GM12875 (cell line): ENCODE measurements around the gene MSRB3.
"Not testable (repeated sequence)": the region's sequence is repeated elsewhere in the genome, so short reads cannot be mapped to it uniquely, and the experiment has no call there.

Experiments
- H3K4me3 ChIP-seq: one replicate; pipeline ENCODE4 v1.5.1; 2011; ENCODE audit warnings: low read depth, low read length, control low read depth
- CTCF ChIP-seq: IDR thresholded peaks from 2 replicates; pipeline ENCODE4 v1.5.1; 2011; ENCODE audit warnings: low read depth, mild to moderate bottlenecking, control low read depth, inconsistent platforms, low read length, moderate library complexity, borderline replicate concordance; ENCODE audit not compliant: insufficient read depth

The MSRB3 gene

GRCh38 chr12:65470256-65470655 is 191.8 kb downstream of the MSRB3 start:
- no peak overlapping the region for H3K4me3 ChIP-seq
- no peak for TF ChIP-seq CTCF

DNA sequence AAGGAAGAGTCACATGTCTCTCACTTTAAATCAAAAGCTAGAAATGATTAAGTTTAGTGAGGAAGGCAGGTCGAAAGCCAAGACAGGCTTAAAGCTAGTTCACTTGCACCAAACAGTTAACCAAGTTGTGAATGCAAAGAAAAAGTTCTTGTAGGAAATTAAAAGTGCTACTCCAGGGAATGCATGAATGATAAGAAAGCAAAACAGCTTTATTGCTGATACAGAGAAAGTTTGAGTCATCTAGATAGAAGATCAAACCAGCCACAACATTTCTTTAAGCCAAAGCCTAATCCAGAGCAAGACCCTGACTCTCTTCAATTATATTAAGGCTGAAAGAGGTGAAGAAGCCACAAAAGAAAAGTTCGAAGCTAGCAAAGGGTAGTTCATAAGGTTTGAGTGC is 193.6 kb downstream of the MSRB3 start:
- TF ChIP-seq CTCF: no peak
- H3K4me3 ChIP-seq: no peak overlapping the region

DNA sequence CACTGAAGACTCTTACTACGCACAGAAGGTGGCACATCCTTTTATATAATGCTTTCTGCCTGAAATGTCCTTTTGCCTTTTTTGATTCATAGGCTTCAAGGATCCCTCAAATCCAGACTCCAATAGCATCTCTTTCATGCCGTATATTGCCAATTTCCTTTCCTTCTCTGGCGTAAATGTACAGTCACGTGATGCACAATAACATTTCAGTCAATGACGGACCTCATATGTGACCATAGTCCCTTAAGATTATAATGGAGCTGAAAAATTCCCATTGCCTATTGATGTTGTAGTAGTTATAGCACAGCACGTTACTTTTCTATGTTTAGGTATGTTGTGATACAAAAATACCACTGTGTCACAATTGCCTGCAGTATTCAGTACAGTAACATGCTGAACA is 196.3 kb downstream of the MSRB3 start:
- no peak overlapping the region for H3K4me3 ChIP-seq
- no peak for TF ChIP-seq CTCF

- no peak for TF ChIP-seq CTCF
- H3K4me3 ChIP-seq: no peak overlapping the region
Observed at GRCh38 chr12:65477721-65478120, 199.2 kb downstream of the MSRB3 start.

DNA sequence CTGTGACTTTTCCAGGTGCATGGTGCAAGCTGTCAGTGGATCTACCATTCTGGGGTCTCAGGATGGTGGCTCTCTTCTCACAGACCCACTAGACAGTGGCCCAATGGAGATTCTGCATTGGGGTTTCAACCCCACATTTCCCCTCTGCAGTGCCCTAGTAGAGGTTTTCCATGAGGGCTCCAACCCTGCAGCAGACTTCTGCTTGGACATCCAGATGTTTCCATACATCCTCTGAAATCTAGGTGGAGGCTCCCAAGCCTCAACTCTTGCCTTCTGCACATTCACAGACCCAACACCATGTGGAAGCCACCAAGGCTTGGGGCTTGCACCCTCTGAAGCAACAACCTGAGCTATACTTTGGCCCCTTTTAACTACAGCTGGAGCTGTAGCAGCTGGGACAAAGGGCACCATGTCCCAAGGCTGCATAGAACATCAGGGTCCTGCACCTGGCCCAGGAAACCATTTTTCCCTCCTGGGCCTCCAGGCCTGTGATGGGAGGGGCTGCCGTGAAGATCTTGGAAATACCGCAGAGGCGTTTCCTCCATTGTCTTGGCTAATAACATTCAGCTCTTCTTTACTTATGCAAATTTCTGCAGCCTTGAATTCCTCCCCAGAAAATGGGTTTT is 205.5 kb downstream of the MSRB3 start:
- H3K4me3 ChIP-seq: not testable (repeated sequence)

DNA sequence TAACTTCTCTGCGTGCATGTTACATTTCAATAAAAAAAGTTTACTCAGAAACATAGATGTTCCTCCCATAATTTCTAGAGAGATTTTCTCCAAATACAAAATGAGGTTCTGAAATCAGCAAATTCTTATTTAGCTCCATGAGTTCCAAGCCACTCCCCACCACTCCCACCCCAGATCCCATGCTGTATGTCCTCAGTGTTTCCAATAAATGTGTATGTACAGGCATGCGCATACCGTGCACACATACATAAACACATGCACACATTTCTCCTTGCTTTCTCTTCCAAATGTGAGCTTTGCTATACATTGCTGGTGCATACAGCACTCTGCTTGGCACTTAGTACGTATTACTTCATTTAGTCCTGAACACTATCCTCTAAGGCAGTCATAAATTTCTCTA is 209.7 kb downstream of the MSRB3 start:
- TF ChIP-seq CTCF: no peak
- no peak overlapping the region for H3K4me3 ChIP-seq

- no peak overlapping the region for H3K4me3 ChIP-seq
- TF ChIP-seq CTCF: no peak
Observed at GRCh38 chr12:65490250-65490649, 211.8 kb downstream of the MSRB3 start.
